A673 (cell line): ENCODE measurements around the gene MPHOSPH6.

Experiments used
- EZH2 ChIP-seq: fragments of 200-600 bp; sonication (generic); IDR thresholded peaks from 2 replicates; pipeline ENCODE4 v1.6.1; 2017; ENCODE audit warnings: borderline replicate concordance, low read depth, mild to moderate bottlenecking, mixed read lengths, antibody characterized with exemption, low read length; ENCODE audit not compliant: poor library complexity, severe bottlenecking
- TF ChIP-seq, protein P1 (sequence below): fragments of 300-800, 200-600 bp; sonication (generic); conservative IDR thresholded peaks from 2 replicates; pipeline ENCODE4 v1.5.1; 2017; ENCODE audit warnings: low read depth, mild to moderate bottlenecking, antibody characterized with exemption, low read length, moderate library complexity, mixed read lengths

DNA sequence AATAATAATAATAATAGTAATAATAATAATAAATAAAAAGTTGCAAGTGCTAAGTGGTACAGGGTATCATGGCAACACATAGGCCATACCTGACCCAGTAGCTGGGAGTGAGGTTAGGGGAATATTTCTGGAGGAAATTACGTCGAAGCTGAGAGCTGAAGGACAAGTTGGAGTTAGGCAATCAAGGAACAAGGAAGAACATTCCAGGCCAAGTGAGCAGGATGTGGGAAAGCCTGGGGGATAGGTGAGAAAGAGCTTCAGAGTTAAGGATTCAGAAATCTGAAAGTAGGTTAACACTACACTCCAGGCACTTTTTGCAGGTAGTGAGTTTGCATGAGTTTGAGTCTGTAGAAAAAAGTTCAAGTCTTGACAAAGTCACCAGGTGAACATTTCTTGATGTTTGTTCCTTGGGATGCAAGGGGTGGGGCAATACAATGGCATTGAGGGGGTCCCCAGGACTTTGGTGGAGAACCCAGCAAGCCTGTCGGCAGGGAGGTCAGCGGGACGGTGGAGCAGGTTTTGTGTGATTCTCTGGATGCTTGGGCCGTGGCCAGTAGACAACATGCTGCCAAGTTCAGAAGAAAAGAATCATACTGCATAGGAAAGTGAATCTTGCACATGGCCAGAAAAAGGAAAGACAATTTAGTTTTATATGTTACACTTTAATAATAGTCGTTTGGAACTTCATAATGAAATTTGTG, 27.7 kb upstream of the MPHOSPH6 start:
- TF ChIP-seq, protein P1, sequence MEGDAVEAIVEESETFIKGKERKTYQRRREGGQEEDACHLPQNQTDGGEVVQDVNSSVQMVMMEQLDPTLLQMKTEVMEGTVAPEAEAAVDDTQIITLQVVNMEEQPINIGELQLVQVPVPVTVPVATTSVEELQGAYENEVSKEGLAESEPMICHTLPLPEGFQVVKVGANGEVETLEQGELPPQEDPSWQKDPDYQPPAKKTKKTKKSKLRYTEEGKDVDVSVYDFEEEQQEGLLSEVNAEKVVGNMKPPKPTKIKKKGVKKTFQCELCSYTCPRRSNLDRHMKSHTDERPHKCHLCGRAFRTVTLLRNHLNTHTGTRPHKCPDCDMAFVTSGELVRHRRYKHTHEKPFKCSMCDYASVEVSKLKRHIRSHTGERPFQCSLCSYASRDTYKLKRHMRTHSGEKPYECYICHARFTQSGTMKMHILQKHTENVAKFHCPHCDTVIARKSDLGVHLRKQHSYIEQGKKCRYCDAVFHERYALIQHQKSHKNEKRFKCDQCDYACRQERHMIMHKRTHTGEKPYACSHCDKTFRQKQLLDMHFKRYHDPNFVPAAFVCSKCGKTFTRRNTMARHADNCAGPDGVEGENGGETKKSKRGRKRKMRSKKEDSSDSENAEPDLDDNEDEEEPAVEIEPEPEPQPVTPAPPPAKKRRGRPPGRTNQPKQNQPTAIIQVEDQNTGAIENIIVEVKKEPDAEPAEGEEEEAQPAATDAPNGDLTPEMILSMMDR, result no peak
- no peak for TF ChIP-seq EZH2
